DND-41 (cell line): ENCODE measurements around the gene C4BPB.

Source experiments
- ATAC-seq: fragments of 200-7000 bp; cut with Tn5 transposase; 3 replicates; pipeline ENCODE4 v1.9.1; 2021; ENCODE audit warnings: low read depth; ENCODE audit not compliant: insufficient read depth
- DNase-seq: peaks from one replicate; pipeline ENCODE4 v3.0.0-alpha.2; 2020
- H2AFZ ChIP-seq: 2 replicates; pipeline ENCODE4 v1.6.0; 2012; ENCODE audit warnings: low read depth, low read length
- H3K27ac ChIP-seq: 2 replicates; pipeline ENCODE4 v1.5.1; 2012; ENCODE audit warnings: low read length, inconsistent platforms
- H3K27me3 ChIP-seq: fragments of 200-600 bp; sonication (generic); 2 replicates; pipeline ENCODE4 v1.6.0; 2012; ENCODE audit warnings: low read length, mild to moderate bottlenecking, inconsistent platforms; ENCODE audit not compliant: insufficient read depth, poor library complexity
- H3K36me3 ChIP-seq: 2 replicates; pipeline ENCODE4 v1.5.1; 2012; ENCODE audit warnings: low read length, inconsistent platforms; ENCODE audit not compliant: insufficient read depth
- H3K4me1 ChIP-seq: 2 replicates; pipeline ENCODE4 v1.5.1; 2012; ENCODE audit warnings: mild to moderate bottlenecking, low read length; ENCODE audit not compliant: insufficient read depth
- H3K4me2 ChIP-seq: 2 replicates; pipeline ENCODE4 v1.6.0; 2012; ENCODE audit warnings: mild to moderate bottlenecking, moderate library complexity, low read length, inconsistent platforms; ENCODE audit not compliant: insufficient read depth
- H3K4me3 ChIP-seq, 2 experiments: fragments of 200-600 bp in 1 of 2; shearing (Covaris generic) in 1 of 2; 2 replicates each; pipeline ENCODE4 v1.5.1; 2012 to 2016; ENCODE audit warnings: inconsistent platforms in 2 of 2, low read length in 2 of 2, mild to moderate bottlenecking in 2 of 2, low read depth in 1 of 2, moderate library complexity in 1 of 2
- H3K79me2 ChIP-seq: 2 replicates; pipeline ENCODE4 v1.6.0; 2012; ENCODE audit warnings: low read length, inconsistent platforms; ENCODE audit not compliant: insufficient read depth
- H3K9ac ChIP-seq: 2 replicates; pipeline ENCODE4 v1.6.0; 2012; ENCODE audit warnings: low read depth, mild to moderate bottlenecking, inconsistent platforms, low read length, moderate library complexity
- H3K9me3 ChIP-seq: 2 replicates; pipeline ENCODE4 v1.5.1; 2012; ENCODE audit warnings: low read length, moderate library complexity, mild to moderate bottlenecking, inconsistent platforms; ENCODE audit not compliant: insufficient read depth, severe bottlenecking
- H4K20me1 ChIP-seq: 2 replicates; pipeline ENCODE4 v1.6.0; 2012; ENCODE audit warnings: low read length; ENCODE audit not compliant: insufficient read depth
- CTCF ChIP-seq: IDR thresholded peaks from 2 replicates; pipeline ENCODE4 v1.5.1; 2012; ENCODE audit warnings: borderline replicate concordance, low read length, moderate library complexity, mild to moderate bottlenecking; ENCODE audit not compliant: poor library complexity, severe bottlenecking; ENCODE audit errors: extremely low read depth
- EZH2 ChIP-seq: IDR thresholded peaks from 3 replicates; pipeline ENCODE4 v1.6.1; 2012; ENCODE audit warnings: borderline replicate concordance, low read depth, mild to moderate bottlenecking, moderate library complexity, low read length, inconsistent platforms; ENCODE audit not compliant: severe bottlenecking

C4BPB gene

GRCh38 chr1:207102659-207103058 lies 14.0 kb downstream of the C4BPB start:
- Histone ChIP-seq H2AFZ (no peak overlapping the region), H3K36me3 (no peaks in the 10 kb centered on the region), H3K4me2 (no peak overlapping the region), H3K79me2 (no peaks in the 10 kb centered on the region), H4K20me1 (no peaks in the 10 kb centered on the region), H3K4me3 (no peak overlapping the region), H3K9ac (no peak overlapping the region), H3K27me3 (no peaks in the 10 kb centered on the region), H3K9me3 (no peaks in the 10 kb centered on the region), H3K4me1 (no peaks in the 10 kb centered on the region), H3K27ac (no peak overlapping the region)
- DNase-seq = no peak
- TF ChIP-seq CTCF = no peak
- no peak for TF ChIP-seq EZH2
- ATAC-seq = no peak

- Histone ChIP-seq H3K27me3 (no peaks in the 10 kb centered on the region), H3K79me2 (no peaks in the 10 kb centered on the region), H3K9ac (no peak within 1 kb of the TSS), H3K27ac (no peak within 1 kb of the TSS), H4K20me1 (no peaks in the 10 kb centered on the region), H2AFZ (no peak within 1 kb of the TSS), H3K9me3 (no peaks in the 10 kb centered on the region), H3K4me3 (no peak within 1 kb of the TSS), H3K4me2 (no peak within 1 kb of the TSS), H3K36me3 (no peaks in the 10 kb centered on the region), H3K4me1 (no peaks in the 10 kb centered on the region)
- no peak for ATAC-seq
- TF ChIP-seq EZH2 (no peak), CTCF (no peak)
- DNase-seq = no peak
Measured at GRCh38 chr1:207103892-207104373, 15.3 kb downstream of the C4BPB start, which contains the start of gene C4BPA. Gene C4BPA, plus strand, starts transcription at chr1:207104233. Its CDS starts 8,793 bp downstream, at chr1:207113026.

- no peak overlapping the region for H3K27ac ChIP-seq
- ATAC-seq = no peak
- H3K4me1 ChIP-seq = no peaks in the 10 kb centered on the region
- TF ChIP-seq CTCF = no peak
- TF ChIP-seq EZH2 = no peak
- no peak overlapping the region for H3K4me2 ChIP-seq
- H3K9me3 ChIP-seq = no peaks in the 10 kb centered on the region
- no peaks in the 10 kb centered on the region for H3K36me3 ChIP-seq
- H2AFZ ChIP-seq = no peak overlapping the region
- no peaks in the 10 kb centered on the region for H3K79me2 ChIP-seq
- no peak overlapping the region for H3K4me3 ChIP-seq
- no peaks in the 10 kb centered on the region for H3K27me3 ChIP-seq
- H3K9ac ChIP-seq = no peak overlapping the region
- no peak for DNase-seq
- H4K20me1 ChIP-seq = no peaks in the 10 kb centered on the region
Measured at GRCh38 chr1:207109004-207109403, 20.3 kb downstream of the C4BPB start.
